ENCODE measurements around the gene FBXW10B.
"Not testable (repeated sequence)": the region's sequence is repeated elsewhere in the genome, so short reads cannot be mapped to it uniquely, and the experiment has no call there.

Gene FBXW10B

GRCh38 chr17:15630930-15631453 lies 11.5 kb upstream of the FBXW10B start:
- not testable (repeated sequence) for DNase-seq (ENCODE audit: low read depth in 2 of 2)

- not testable (repeated sequence) for DNase-seq (ENCODE audit: low read depth in 2 of 2)
These were observed 10.5 kb upstream of the FBXW10B start for GRCh38 chr17:15629991-15630390.

- not testable (repeated sequence) for DNase-seq (ENCODE audit: low read depth in 2 of 2)
These were observed 4.2 kb upstream of the FBXW10B start for GRCh38 chr17:15623661-15624209.

GRCh38 chr17:15623255-15623654 lies 3.8 kb upstream of the FBXW10B start:
- DNase-seq (ENCODE audit: low read depth in 2 of 2): not testable (repeated sequence)

- DNase-seq (ENCODE audit: low read depth in 2 of 2): not testable (repeated sequence)
These were observed 2.6 kb upstream of the FBXW10B start for GRCh38 chr17:15622124-15622523.

GRCh38 chr17:15616828-15617227 lies 2.7 kb downstream of the FBXW10B start:
- not testable (repeated sequence) for DNase-seq (ENCODE audit: low read depth in 2 of 2)

GRCh38 chr17:15615850-15616249 lies 3.7 kb downstream of the FBXW10B start:
- not testable (repeated sequence) for DNase-seq (ENCODE audit: low read depth in 2 of 2)

GRCh38 chr17:15613111-15613510 lies 6.4 kb downstream of the FBXW10B start:
- DNase-seq (ENCODE audit: low read depth in 2 of 2): not testable (repeated sequence)

GRCh38 chr17:15592960-15593359 lies 26.5 kb downstream of the FBXW10B start:
- DNase-seq (ENCODE audit: low read depth in 2 of 2): not testable (repeated sequence)

- DNase-seq (ENCODE audit: low read depth in 2 of 2): not testable (repeated sequence)
These were observed 27.5 kb downstream of the FBXW10B start for GRCh38 chr17:15591986-15592385.

GRCh38 chr17:15590844-15591243 lies 28.7 kb downstream of the FBXW10B start:
- not testable (repeated sequence) for DNase-seq (ENCODE audit: low read depth in 2 of 2)

- peak; percentile 11 to 18 for DNase-seq (ENCODE audit: low read depth in 2 of 2)
These were observed 29.7 kb downstream of the FBXW10B start for GRCh38 chr17:15589544-15590536.

- not testable (repeated sequence) for DNase-seq (ENCODE audit: low read depth in 2 of 2)
These were observed 31.5 kb downstream of the FBXW10B start for GRCh38 chr17:15588017-15588416.

GRCh38 chr17:15583313-15583712 lies 36.2 kb downstream of the FBXW10B start:
- DNase-seq (ENCODE audit: low read depth in 2 of 2): not testable (repeated sequence)

- not testable (repeated sequence) for DNase-seq (ENCODE audit: low read depth in 2 of 2)
These were observed 38.0 kb downstream of the FBXW10B start for GRCh38 chr17:15581462-15581861.

- DNase-seq (ENCODE audit: low read depth in 2 of 2): not testable (repeated sequence)
These were observed 42.7 kb downstream of the FBXW10B start for GRCh38 chr17:15576848-15577247.

GRCh38 chr17:15574660-15575059 lies 44.8 kb downstream of the FBXW10B start:
- DNase-seq (ENCODE audit: low read depth in 2 of 2): not testable (repeated sequence)

GRCh38 chr17:15573870-15574269 lies 45.6 kb downstream of the FBXW10B start:
- not testable (repeated sequence) for DNase-seq (ENCODE audit: low read depth in 2 of 2)

Measured in stimulated activated CD8-positive, alpha-beta memory T cell treated with anti-CD3 and anti-CD28 coated beads, Interleukin-2, amount 100 ng/mL, for 48 hours (primary cell).